Testis (tissue), 2 donors: ENCODE measurements around the gene EDIL3.

Experiments used
- POLR2A ChIP-seq: fragments of 450-650 bp; IDR thresholded peaks from one replicate; pipeline ENCODE4 v1.6.1; 2017; ENCODE audit warnings: antibody characterized with exemption, mild to moderate bottlenecking, moderate library complexity
- TF ChIP-seq, protein P1 (sequence below), 3 experiments: fragments of 450-650 bp in 2 of 3; fragments of 200-600 bp in 1 of 3; sonication (generic) in 1 of 3; IDR thresholded peaks; one replicate each; pipeline ENCODE4 v1.5.1; 2016 to 2019; ENCODE audit warnings: antibody characterized with exemption in 3 of 3, mild to moderate bottlenecking in 2 of 3, moderate library complexity in 1 of 3

DNA sequence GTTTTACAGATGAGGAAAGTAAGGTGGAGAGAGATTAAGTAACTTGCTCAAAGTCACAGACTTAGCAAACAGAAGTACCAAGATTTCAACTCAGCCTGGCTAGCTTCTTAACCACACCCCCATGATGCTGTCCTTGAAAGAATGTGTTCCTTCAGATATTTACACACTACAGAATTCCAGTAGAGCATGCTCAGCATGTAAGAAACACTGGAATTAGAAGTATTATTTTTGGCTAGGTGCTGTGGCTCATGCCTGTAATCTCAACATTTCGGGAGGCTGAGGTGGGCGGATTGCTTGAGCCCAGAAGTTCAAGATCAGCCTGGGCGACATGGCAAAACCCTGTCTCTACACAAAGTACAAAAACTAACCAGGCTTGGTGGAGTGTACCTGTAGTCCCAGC is 142.4 kb downstream of the EDIL3 start:
- TF ChIP-seq, protein P1, sequence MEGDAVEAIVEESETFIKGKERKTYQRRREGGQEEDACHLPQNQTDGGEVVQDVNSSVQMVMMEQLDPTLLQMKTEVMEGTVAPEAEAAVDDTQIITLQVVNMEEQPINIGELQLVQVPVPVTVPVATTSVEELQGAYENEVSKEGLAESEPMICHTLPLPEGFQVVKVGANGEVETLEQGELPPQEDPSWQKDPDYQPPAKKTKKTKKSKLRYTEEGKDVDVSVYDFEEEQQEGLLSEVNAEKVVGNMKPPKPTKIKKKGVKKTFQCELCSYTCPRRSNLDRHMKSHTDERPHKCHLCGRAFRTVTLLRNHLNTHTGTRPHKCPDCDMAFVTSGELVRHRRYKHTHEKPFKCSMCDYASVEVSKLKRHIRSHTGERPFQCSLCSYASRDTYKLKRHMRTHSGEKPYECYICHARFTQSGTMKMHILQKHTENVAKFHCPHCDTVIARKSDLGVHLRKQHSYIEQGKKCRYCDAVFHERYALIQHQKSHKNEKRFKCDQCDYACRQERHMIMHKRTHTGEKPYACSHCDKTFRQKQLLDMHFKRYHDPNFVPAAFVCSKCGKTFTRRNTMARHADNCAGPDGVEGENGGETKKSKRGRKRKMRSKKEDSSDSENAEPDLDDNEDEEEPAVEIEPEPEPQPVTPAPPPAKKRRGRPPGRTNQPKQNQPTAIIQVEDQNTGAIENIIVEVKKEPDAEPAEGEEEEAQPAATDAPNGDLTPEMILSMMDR (IDR thresholded peaks at IDR 0.05) = no peak
- TF ChIP-seq POLR2A = no peak
